ENCODE measurements around the gene GRK3. TPM values are rescaled to one million over a fixed set of nuclear protein-coding genes. Genes with fewer than 3 reads are reported as not detected.
"Not testable (repeated sequence)": the region's sequence is repeated elsewhere in the genome, so short reads cannot be mapped to it uniquely, and the experiment has no call there.

Gene GRK3
- polyA plus RNA-seq, 2 donors, result 0.41 to 0.51 TPM

DNA sequence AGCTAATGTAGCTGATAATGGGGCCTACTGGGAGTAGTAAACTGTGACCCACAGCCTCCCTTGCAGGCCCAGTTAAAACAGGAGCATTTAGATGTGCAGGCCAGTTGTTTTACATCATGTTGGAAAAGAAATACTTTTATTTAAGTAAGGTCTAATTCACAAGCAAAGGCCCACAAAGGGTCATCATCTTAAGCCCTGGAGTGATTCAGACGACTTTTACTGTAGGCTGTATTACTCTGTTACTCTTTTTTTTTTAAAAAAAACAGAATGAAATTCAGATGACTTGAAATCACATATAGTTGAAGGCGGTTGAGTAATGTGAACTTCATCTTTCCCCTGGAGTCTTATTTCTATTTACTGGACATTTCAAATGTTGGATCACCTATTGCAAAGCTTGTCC lies 3.6 kb downstream of the GRK3 start:
- H3K4me1 ChIP-seq (ENCODE audit: control insufficient read depth in 2 of 2, insufficient read depth in 2 of 2, low read length in 1 of 2); H3K27me3 ChIP-seq (ENCODE audit: control insufficient read depth in 1 of 2, insufficient read depth in 2 of 2, low read length in 2 of 2); H3K4me3 ChIP-seq (ENCODE audit: low read depth in 1 of 2, low read length in 2 of 2); H3K36me3 ChIP-seq (ENCODE audit: control insufficient read depth in 2 of 2, insufficient read depth in 2 of 2, low read length in 1 of 2); H3K9me3 ChIP-seq (ENCODE audit: control insufficient read depth in 2 of 2, insufficient read depth in 1 of 2, low read depth in 1 of 2, low read length in 1 of 2); H3K27ac ChIP-seq (ENCODE audit: low read depth in 2 of 2, low read length in 1 of 2): not testable (repeated sequence)
- 85 to 88% methylated on average over 2 of the region's 2 CpGs for whole genome bisulfite sequencing, 2 donors

DNA sequence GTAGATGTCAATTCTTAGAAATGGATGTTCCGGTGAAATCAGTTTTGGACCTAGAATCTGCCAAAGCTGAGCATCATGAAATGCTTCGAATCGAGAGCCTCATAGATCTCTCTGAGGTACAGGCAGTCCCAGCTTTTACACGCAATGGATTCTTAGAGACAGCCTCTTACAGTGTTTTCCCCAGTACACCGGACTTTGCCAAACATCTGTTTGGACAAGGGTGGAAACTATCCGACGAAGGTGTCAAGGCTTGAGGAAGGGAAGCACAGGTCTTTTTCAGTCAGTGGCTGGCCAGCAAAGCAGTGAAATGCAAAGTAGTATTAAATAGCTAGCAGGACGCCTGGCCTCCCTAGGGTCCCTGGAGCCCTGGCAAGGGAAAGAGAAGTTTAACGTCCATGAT lies 4.9 kb downstream of the GRK3 start:
- peaks cover 0 to 1% of the 10 kb centered on the region in 2 donors for H3K27me3 ChIP-seq (ENCODE audit: control insufficient read depth in 1 of 2, insufficient read depth in 2 of 2, low read length in 2 of 2)
- H3K9me3 ChIP-seq (ENCODE audit: control insufficient read depth in 2 of 2, insufficient read depth in 1 of 2, low read depth in 1 of 2, low read length in 1 of 2), result no peaks in the 10 kb centered on the region
- H3K36me3 ChIP-seq (ENCODE audit: control insufficient read depth in 2 of 2, insufficient read depth in 2 of 2, low read length in 1 of 2), result no peaks in the 10 kb centered on the region
- H3K4me1 ChIP-seq (ENCODE audit: control insufficient read depth in 2 of 2, insufficient read depth in 2 of 2, low read length in 1 of 2), result no peaks in the 10 kb centered on the region
- no peak overlapping the region for H3K4me3 ChIP-seq (ENCODE audit: low read depth in 1 of 2, low read length in 2 of 2)
- no peak overlapping the region for H3K27ac ChIP-seq (ENCODE audit: low read depth in 2 of 2, low read length in 1 of 2)
- WGBS, 2 donors, result 77 to 80% methylated on average over 9 of the region's 9 CpGs

DNA sequence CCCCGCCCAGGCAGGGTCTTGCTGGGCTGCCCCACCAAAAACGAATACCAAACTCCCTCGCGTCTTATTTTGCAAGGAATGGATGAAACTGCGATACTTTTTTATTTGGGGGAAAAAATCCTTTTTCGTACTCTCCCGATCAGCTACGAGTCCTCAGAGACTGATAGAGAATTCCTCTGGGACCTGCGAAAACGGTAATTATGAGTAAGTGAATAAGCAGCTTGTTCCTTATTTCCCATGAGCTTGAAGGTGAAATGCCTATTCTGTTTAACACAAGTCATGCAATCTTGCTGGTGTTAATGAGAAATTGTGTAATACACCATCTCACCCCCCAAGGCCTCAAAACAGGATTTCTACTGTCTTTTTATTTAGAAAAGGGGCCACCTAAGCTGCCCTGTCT lies 5.5 kb downstream of the GRK3 start:
- no peaks in the 10 kb centered on the region for H3K4me1 ChIP-seq (ENCODE audit: control insufficient read depth in 2 of 2, insufficient read depth in 2 of 2, low read length in 1 of 2)
- H3K36me3 ChIP-seq (ENCODE audit: control insufficient read depth in 2 of 2, insufficient read depth in 2 of 2, low read length in 1 of 2), result no peaks in the 10 kb centered on the region
- no peak overlapping the region for H3K4me3 ChIP-seq (ENCODE audit: low read depth in 1 of 2, low read length in 2 of 2)
- WGBS, 2 donors, result 86 to 93% methylated on average over 10 of the region's 10 CpGs
- no peak overlapping the region for H3K27ac ChIP-seq (ENCODE audit: low read depth in 2 of 2, low read length in 1 of 2)
- no peaks in the 10 kb centered on the region for H3K27me3 ChIP-seq (ENCODE audit: control insufficient read depth in 1 of 2, insufficient read depth in 2 of 2, low read length in 2 of 2)
- H3K9me3 ChIP-seq (ENCODE audit: control insufficient read depth in 2 of 2, insufficient read depth in 1 of 2, low read depth in 1 of 2, low read length in 1 of 2), result no peaks in the 10 kb centered on the region

DNA sequence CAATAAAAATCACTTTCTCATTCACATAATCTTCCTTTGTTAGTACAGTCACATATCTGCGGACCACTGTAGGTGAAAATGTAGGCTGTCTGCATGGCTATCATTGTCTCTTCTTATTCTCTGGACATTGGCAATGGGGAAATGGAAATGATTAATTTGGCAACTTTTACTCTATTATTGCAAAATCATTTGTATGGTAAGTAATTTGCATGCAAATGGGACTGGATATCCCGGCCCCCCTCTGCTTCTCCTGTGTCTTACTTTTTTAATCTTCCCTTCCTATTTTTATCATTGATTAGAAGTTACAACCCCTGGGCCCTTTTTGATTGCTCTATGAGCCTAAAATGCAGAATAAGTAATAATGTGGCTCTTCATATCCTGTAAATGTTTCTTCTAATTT lies 6.0 kb downstream of the GRK3 start:
- WGBS, 2 donors, result 64 to 83% methylated on average over 2 of the region's 2 CpGs
- Histone ChIP-seq H3K27me3 (ENCODE audit: control insufficient read depth in 1 of 2, insufficient read depth in 2 of 2, low read length in 2 of 2) (no peaks in the 10 kb centered on the region), H3K27ac (ENCODE audit: low read depth in 2 of 2, low read length in 1 of 2) (no peak overlapping the region), H3K9me3 (ENCODE audit: control insufficient read depth in 2 of 2, insufficient read depth in 1 of 2, low read depth in 1 of 2, low read length in 1 of 2) (no peaks in the 10 kb centered on the region), H3K4me3 (ENCODE audit: low read depth in 1 of 2, low read length in 2 of 2) (no peak overlapping the region), H3K36me3 (ENCODE audit: control insufficient read depth in 2 of 2, insufficient read depth in 2 of 2, low read length in 1 of 2) (no peaks in the 10 kb centered on the region), H3K4me1 (ENCODE audit: control insufficient read depth in 2 of 2, insufficient read depth in 2 of 2, low read length in 1 of 2) (no peaks in the 10 kb centered on the region)

DNA sequence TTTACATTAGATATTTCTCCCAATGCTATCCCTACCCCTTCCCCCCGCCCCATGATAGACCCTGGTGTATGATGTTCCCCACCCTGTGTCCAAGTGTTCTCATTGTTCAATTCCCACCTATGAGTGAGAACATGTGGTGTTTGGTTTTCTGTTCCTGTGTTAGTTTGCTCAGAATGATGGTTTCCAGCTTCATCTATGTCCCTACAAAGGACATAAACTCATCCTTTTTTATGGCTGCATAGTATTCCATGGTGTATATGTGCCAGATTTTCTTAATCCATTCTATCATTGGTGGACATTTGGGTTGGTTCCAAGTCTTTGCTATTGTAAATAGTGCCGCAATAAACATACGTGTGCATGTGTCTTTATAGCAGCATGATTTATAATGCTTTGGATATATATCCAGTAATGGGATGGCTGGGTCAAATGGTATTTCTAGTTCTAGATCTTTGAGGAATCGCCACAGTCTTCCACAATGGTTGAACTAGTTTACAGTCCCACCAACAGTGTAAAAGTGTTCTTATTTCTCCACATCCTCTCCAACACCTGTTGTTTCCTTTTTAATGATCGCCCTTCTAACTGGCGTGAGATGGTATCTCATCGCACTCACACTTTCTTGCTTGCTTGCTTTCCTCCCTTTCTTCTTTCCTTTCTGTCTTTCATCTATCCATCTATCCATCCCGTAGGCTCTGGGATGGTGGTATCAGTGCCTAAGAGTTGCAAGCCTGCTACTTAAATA lies 7.7 kb downstream of the GRK3 start:
- H3K36me3 ChIP-seq (ENCODE audit: control insufficient read depth in 2 of 2, insufficient read depth in 2 of 2, low read length in 1 of 2); H3K27ac ChIP-seq (ENCODE audit: low read depth in 2 of 2, low read length in 1 of 2); H3K27me3 ChIP-seq (ENCODE audit: control insufficient read depth in 1 of 2, insufficient read depth in 2 of 2, low read length in 2 of 2); H3K9me3 ChIP-seq (ENCODE audit: control insufficient read depth in 2 of 2, insufficient read depth in 1 of 2, low read depth in 1 of 2, low read length in 1 of 2); H3K4me3 ChIP-seq (ENCODE audit: low read depth in 1 of 2, low read length in 2 of 2); H3K4me1 ChIP-seq (ENCODE audit: control insufficient read depth in 2 of 2, insufficient read depth in 2 of 2, low read length in 1 of 2): not testable (repeated sequence)
- 89 to 94% methylated on average over 8 of the region's 8 CpGs for WGBS, 2 donors

DNA sequence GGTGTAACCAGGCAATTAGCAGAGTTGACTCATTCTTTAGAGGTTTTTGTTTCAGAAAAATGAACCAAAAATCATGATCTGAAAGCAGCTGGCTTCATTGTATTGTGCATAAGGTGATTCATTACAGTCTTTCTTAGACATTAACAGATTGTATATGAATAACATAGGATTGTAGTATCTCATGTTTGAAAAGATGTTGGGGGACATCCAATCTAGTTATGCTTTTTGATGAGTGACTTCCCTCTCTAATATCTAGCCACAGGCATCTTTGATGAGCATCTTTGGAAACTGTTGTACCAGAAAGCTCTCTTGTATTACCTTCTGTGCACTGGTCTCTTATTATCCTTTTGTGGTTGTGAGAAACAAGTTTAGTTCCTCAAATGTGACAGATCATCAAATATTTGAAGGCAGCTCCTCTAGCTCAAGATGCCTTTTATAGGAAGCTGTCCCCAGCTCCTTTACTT lies 8.3 kb downstream of the GRK3 start:
- Histone ChIP-seq H3K9me3 (ENCODE audit: control insufficient read depth in 2 of 2, insufficient read depth in 1 of 2, low read depth in 1 of 2, low read length in 1 of 2) (no peaks in the 10 kb centered on the region), H3K27me3 (ENCODE audit: control insufficient read depth in 1 of 2, insufficient read depth in 2 of 2, low read length in 2 of 2) (no peaks in the 10 kb centered on the region), H3K4me1 (ENCODE audit: control insufficient read depth in 2 of 2, insufficient read depth in 2 of 2, low read length in 1 of 2) (no peaks in the 10 kb centered on the region), H3K4me3 (ENCODE audit: low read depth in 1 of 2, low read length in 2 of 2) (no peak overlapping the region), H3K36me3 (ENCODE audit: control insufficient read depth in 2 of 2, insufficient read depth in 2 of 2, low read length in 1 of 2) (no peaks in the 10 kb centered on the region), H3K27ac (ENCODE audit: low read depth in 2 of 2, low read length in 1 of 2) (no peak overlapping the region)

DNA sequence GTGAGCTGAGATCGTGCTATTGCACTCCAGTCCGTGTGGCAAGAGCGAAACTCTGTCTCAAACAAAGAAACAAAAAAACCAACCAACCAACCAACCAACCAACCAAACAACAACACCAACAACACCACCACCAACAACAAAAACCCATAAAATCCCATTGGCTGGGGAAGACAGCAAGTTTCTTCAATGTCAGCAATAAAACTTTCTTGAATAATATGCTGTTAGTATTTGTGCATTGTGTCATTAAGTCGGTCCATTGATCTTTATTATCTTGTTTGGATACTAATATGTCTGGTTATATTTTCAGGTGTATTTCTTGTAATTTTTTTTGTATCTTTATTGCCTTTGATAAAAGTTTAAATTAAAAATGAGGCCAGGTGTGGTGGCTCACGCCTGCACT lies 9.4 kb downstream of the GRK3 start:
- no peaks in the 10 kb centered on the region for H3K9me3 ChIP-seq (ENCODE audit: control insufficient read depth in 2 of 2, insufficient read depth in 1 of 2, low read depth in 1 of 2, low read length in 1 of 2)
- H3K27me3 ChIP-seq (ENCODE audit: control insufficient read depth in 1 of 2, insufficient read depth in 2 of 2, low read length in 2 of 2), result no peaks in the 10 kb centered on the region
- no peaks in the 10 kb centered on the region for H3K4me1 ChIP-seq (ENCODE audit: control insufficient read depth in 2 of 2, insufficient read depth in 2 of 2, low read length in 1 of 2)
- H3K4me3 ChIP-seq (ENCODE audit: low read depth in 1 of 2, low read length in 2 of 2), result no peak overlapping the region
- 92 to 93% methylated on average over 5 of the region's 5 CpGs for WGBS, 2 donors
- no peak overlapping the region for H3K27ac ChIP-seq (ENCODE audit: low read depth in 2 of 2, low read length in 1 of 2)
- H3K36me3 ChIP-seq (ENCODE audit: control insufficient read depth in 2 of 2, insufficient read depth in 2 of 2, low read length in 1 of 2), result no peaks in the 10 kb centered on the region

DNA sequence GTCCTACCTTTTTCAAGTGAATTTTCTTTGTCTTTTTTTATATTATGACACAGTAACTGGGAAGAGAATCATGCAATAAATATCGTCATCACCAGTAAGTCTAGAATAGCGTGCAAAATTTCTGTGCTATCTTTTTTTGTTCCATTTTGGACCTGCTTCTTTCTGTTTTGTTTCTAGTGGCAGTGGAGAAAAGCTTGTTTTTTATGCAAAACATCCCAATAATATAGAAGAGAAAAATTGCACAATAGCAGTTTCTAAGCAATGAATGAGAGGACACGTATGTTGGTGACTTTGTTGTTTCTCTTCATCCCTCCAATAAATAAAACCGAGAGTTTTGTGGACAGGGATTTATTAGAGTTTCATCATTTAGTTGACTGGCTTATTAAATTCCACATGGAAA lies 10.3 kb downstream of the GRK3 start:
- Histone ChIP-seq H3K4me1 (ENCODE audit: control insufficient read depth in 2 of 2, insufficient read depth in 2 of 2, low read length in 1 of 2) (no peaks in the 10 kb centered on the region), H3K9me3 (ENCODE audit: control insufficient read depth in 2 of 2, insufficient read depth in 1 of 2, low read depth in 1 of 2, low read length in 1 of 2) (no peaks in the 10 kb centered on the region), H3K36me3 (ENCODE audit: control insufficient read depth in 2 of 2, insufficient read depth in 2 of 2, low read length in 1 of 2) (no peaks in the 10 kb centered on the region), H3K4me3 (ENCODE audit: low read depth in 1 of 2, low read length in 2 of 2) (no peak overlapping the region), H3K27ac (ENCODE audit: low read depth in 2 of 2, low read length in 1 of 2) (no peak overlapping the region), H3K27me3 (ENCODE audit: control insufficient read depth in 1 of 2, insufficient read depth in 2 of 2, low read length in 2 of 2) (no peaks in the 10 kb centered on the region)
- WGBS, 2 donors, result 84 to 86% methylated on average over 4 of the region's 4 CpGs

DNA sequence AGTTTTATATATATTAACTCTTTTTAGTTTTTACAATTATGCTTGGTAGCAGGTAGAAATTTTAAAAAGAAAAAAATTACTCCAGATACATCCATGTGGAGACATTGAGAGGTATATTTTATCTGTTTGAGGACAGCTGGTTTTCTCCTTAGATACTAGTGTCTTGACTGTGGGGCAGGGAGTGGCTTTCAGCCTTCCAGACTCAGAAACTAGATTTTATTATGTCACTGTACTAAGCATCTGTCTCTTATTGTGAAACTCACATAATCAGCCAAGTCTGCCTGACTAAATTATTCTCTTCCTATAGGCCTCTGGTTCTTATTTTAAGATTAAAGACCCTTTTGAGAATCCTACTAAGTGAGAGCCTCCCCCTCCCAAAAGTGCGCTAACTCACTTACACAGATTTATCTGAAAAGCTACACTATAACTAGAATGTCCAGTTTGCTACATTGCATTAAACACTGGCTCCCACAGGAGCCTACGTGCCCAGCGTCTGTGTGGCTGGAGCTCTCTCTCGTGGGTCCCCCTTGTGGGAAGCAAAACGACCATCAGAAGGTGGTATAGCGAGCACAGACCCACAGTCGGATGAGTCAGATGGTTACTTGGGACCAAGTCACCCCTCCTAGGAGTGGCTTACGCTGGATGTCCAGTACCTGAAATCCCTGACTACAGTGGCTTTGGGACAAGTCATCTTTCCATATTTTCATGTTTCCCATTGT lies 11.4 kb downstream of the GRK3 start:
- 78 to 83% methylated on average over 7 to 8 of the region's 8 CpGs for WGBS, 2 donors
- H3K4me1 ChIP-seq (ENCODE audit: control insufficient read depth in 2 of 2, insufficient read depth in 2 of 2, low read length in 1 of 2); H3K27me3 ChIP-seq (ENCODE audit: control insufficient read depth in 1 of 2, insufficient read depth in 2 of 2, low read length in 2 of 2); H3K4me3 ChIP-seq (ENCODE audit: low read depth in 1 of 2, low read length in 2 of 2); H3K36me3 ChIP-seq (ENCODE audit: control insufficient read depth in 2 of 2, insufficient read depth in 2 of 2, low read length in 1 of 2); H3K27ac ChIP-seq (ENCODE audit: low read depth in 2 of 2, low read length in 1 of 2); H3K9me3 ChIP-seq (ENCODE audit: control insufficient read depth in 2 of 2, insufficient read depth in 1 of 2, low read depth in 1 of 2, low read length in 1 of 2): not testable (repeated sequence)

DNA sequence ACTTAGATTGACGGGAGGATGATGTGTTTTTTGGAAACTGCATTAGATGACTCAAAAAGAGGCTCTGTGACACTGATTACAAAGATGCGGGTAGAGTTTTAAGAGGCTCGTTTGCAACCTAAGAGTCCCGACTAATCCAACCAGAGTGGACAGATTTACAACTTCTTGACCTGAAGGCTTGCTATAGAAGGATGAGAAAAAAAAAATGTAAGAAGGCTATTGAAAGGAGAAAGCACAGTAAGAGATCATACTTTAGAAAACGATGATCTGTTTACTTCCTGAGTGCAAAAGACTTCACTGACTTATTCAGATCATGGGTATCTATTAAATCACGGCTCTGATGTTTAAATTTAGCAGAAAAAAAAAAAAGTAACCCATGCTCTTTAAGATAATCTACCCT lies 17.0 kb downstream of the GRK3 start:
- not testable (repeated sequence) for H3K36me3 ChIP-seq (ENCODE audit: control insufficient read depth in 2 of 2, insufficient read depth in 2 of 2, low read length in 1 of 2); H3K4me3 ChIP-seq (ENCODE audit: low read depth in 1 of 2, low read length in 2 of 2); H3K27me3 ChIP-seq (ENCODE audit: control insufficient read depth in 1 of 2, insufficient read depth in 2 of 2, low read length in 2 of 2); H3K27ac ChIP-seq (ENCODE audit: low read depth in 2 of 2, low read length in 1 of 2); H3K4me1 ChIP-seq (ENCODE audit: control insufficient read depth in 2 of 2, insufficient read depth in 2 of 2, low read length in 1 of 2); H3K9me3 ChIP-seq (ENCODE audit: control insufficient read depth in 2 of 2, insufficient read depth in 1 of 2, low read depth in 1 of 2, low read length in 1 of 2)
- 53 to 73% methylated on average over 4 to 6 of the region's 6 CpGs for WGBS, 2 donors

Measured in esophagus (tissue), 2 donors.